Measurements from ENCODE around the gene YKT6. TPM values are rescaled to one million over a fixed set of nuclear protein-coding genes. Genes with fewer than 3 reads are reported as not detected.

YKT6 gene
- polyA plus RNA-seq, 1 experiment: 124 TPM

GRCh38 chr7:44247868-44248651 lies 47.3 kb downstream of the YKT6 start:
- no peak overlapping the region for H3K27ac ChIP-seq (ENCODE audit: low read depth, low read length)
- DNase-seq (ENCODE audit: low read depth, low spot score): no peak
- CTCF ChIA-PET: no interaction called here
- peaks cover 4% of the 10 kb centered on the region for H3K27me3 ChIP-seq (ENCODE audit: control insufficient read depth, insufficient read depth, low read length)
- no peak overlapping the region for H3K4me3 ChIP-seq (ENCODE audit: low read depth, low read length)
- POLR2A ChIA-PET: no interaction called here
- H3K9me3 ChIP-seq (ENCODE audit: control insufficient read depth, insufficient read depth, low read length): no peaks in the 10 kb centered on the region; the same call in 1 of the 2 replicates
- TF ChIP-seq CTCF (IDR thresholded peaks at IDR 0.05; ENCODE audit: low read depth, low read length): no peak

GRCh38 chr7:44249639-44250234 lies 49.0 kb downstream of the YKT6 start:
- Histone ChIP-seq H3K9me3 (ENCODE audit: control insufficient read depth, insufficient read depth, low read length) (no peaks in the 10 kb centered on the region; the same call in 1 of the 2 replicates), H3K4me3 (ENCODE audit: low read depth, low read length) (no peak overlapping the region), H3K27me3 (ENCODE audit: control insufficient read depth, insufficient read depth, low read length) (no peaks in the 10 kb centered on the region), H3K27ac (ENCODE audit: low read depth, low read length) (no peak overlapping the region)
- no peak for TF ChIP-seq CTCF (IDR thresholded peaks at IDR 0.05; ENCODE audit: low read depth, low read length)
- CTCF ChIA-PET: no interaction called here
- POLR2A ChIA-PET: no interaction called here
- no peak for DNase-seq (ENCODE audit: low read depth, low spot score)

GRCh38 chr7:44251269-44251668 lies 50.5 kb downstream of the YKT6 start:
- CTCF ChIA-PET: interaction anchor here (0.8 to 1.6 kb wide), 2 partner anchors 10 to 314 kb away, joined by 3 to 6 read pairs; no protein-coding TSS in a partner anchor
- Histone ChIP-seq H3K9me3 (ENCODE audit: control insufficient read depth, insufficient read depth, low read length) (no peaks in the 10 kb centered on the region; the same call in 1 of the 2 replicates), H3K27me3 (ENCODE audit: control insufficient read depth, insufficient read depth, low read length) (no peaks in the 10 kb centered on the region), H3K4me3 (ENCODE audit: low read depth, low read length) (no peak overlapping the region), H3K27ac (ENCODE audit: low read depth, low read length) (no peak overlapping the region)
- no peak for TF ChIP-seq CTCF (IDR thresholded peaks at IDR 0.05; ENCODE audit: low read depth, low read length)
- no peak for DNase-seq (ENCODE audit: low read depth, low spot score)
- POLR2A ChIA-PET: no interaction called here

GRCh38 chr7:44251881-44252280 lies 51.1 kb downstream of the YKT6 start:
- Histone ChIP-seq H3K4me3 (ENCODE audit: low read depth, low read length) (no peak overlapping the region), H3K9me3 (ENCODE audit: control insufficient read depth, insufficient read depth, low read length) (no peaks in the 10 kb centered on the region; the same call in 1 of the 2 replicates), H3K27me3 (ENCODE audit: control insufficient read depth, insufficient read depth, low read length) (no peaks in the 10 kb centered on the region), H3K27ac (ENCODE audit: low read depth, low read length) (no peak overlapping the region)
- DNase-seq (ENCODE audit: low read depth, low spot score): no peak
- ChIA-PET CTCF (interaction anchor here (1.6 kb wide), 1 partner anchor 11 kb away, joined by 6 read pairs; no protein-coding TSS in a partner anchor), POLR2A (no interaction called here)
- no peak for TF ChIP-seq CTCF (IDR thresholded peaks at IDR 0.05; ENCODE audit: low read depth, low read length)

GRCh38 chr7:44256459-44256858 lies 55.7 kb downstream of the YKT6 start:
- no peak for DNase-seq (ENCODE audit: low read depth, low spot score)
- Histone ChIP-seq H3K27ac (ENCODE audit: low read depth, low read length) (no peak overlapping the region), H3K4me3 (ENCODE audit: low read depth, low read length) (no peak overlapping the region), H3K9me3 (ENCODE audit: control insufficient read depth, insufficient read depth, low read length) (peaks cover 5% of the 10 kb centered on the region), H3K27me3 (ENCODE audit: control insufficient read depth, insufficient read depth, low read length) (no peaks in the 10 kb centered on the region)
- TF ChIP-seq CTCF (IDR thresholded peaks at IDR 0.05; ENCODE audit: low read depth, low read length): no peak
- POLR2A ChIA-PET: no interaction called here
- CTCF ChIA-PET: no interaction called here
